Kidney glomerular epithelial cell (primary cell): Measurements from ENCODE around the gene LRRC8D.
"Not testable (repeated sequence)": the region's sequence is repeated elsewhere in the genome, so short reads cannot be mapped to it uniquely, and the experiment has no call there.

Experiments used
- DNase-seq: peaks from one replicate; lab custom pipeline; 2025; lab: John Stamatoyannopoulos, UW

Gene LRRC8D

GRCh38 chr1:89820422-89821321, at the start of gene LRRC8D:
Gene LRRC8D (plus strand): TSS chr1:89821032. CDS start chr1:89933069, 112,037 bp downstream.
- DNase-seq = peak; percentile 66

- no peak for DNase-seq
Measured at GRCh38 chr1:89771991-89772560, 48.8 kb upstream of the LRRC8D start.

- DNase-seq = not testable (repeated sequence)
Measured at GRCh38 chr1:89776104-89776503, 44.7 kb upstream of the LRRC8D start.

GRCh38 chr1:89777271-89777670, 43.6 kb upstream of the LRRC8D start:
- not testable (repeated sequence) for DNase-seq

GRCh38 chr1:89779151-89779940, 41.5 kb upstream of the LRRC8D start:
- DNase-seq = no peak

- peak; percentile 66 for DNase-seq
Measured at GRCh38 chr1:89780721-89781120, 40.1 kb upstream of the LRRC8D start.

GRCh38 chr1:89781494-89782126, 39.2 kb upstream of the LRRC8D start:
- peak; percentile 42 for DNase-seq

- no peak for DNase-seq
Measured at GRCh38 chr1:89786628-89787214, 34.1 kb upstream of the LRRC8D start.

GRCh38 chr1:89790592-89790991, 30.2 kb upstream of the LRRC8D start:
- no peak for DNase-seq

- DNase-seq = no peak
Measured at GRCh38 chr1:89791064-89791726, 29.6 kb upstream of the LRRC8D start.

GRCh38 chr1:89794406-89794805, 26.4 kb upstream of the LRRC8D start:
- peak; percentile 43 for DNase-seq

GRCh38 chr1:89795571-89795970, 25.3 kb upstream of the LRRC8D start:
- DNase-seq = not testable (repeated sequence)

GRCh38 chr1:89797876-89798275, 23.0 kb upstream of the LRRC8D start:
- not testable (repeated sequence) for DNase-seq

- peak; percentile 18 for DNase-seq
Measured at GRCh38 chr1:89799495-89799894, 21.3 kb upstream of the LRRC8D start.

GRCh38 chr1:89800022-89800655, 20.7 kb upstream of the LRRC8D start:
- no peak for DNase-seq

- DNase-seq = no peak
Measured at GRCh38 chr1:89800718-89801117, 20.1 kb upstream of the LRRC8D start.

- no peak for DNase-seq
Measured at GRCh38 chr1:89802051-89802450, 18.8 kb upstream of the LRRC8D start.

GRCh38 chr1:89802841-89803240, 18.0 kb upstream of the LRRC8D start:
- no peak for DNase-seq

GRCh38 chr1:89804642-89805237, 16.1 kb upstream of the LRRC8D start:
- DNase-seq = peak; percentile 87

GRCh38 chr1:89806616-89807015, 14.2 kb upstream of the LRRC8D start:
- DNase-seq = peak; percentile 8
